Body of pancreas (tissue), 4 donors: Measurements from ENCODE around the gene DYNLL2. TPM values are rescaled to one million over a fixed set of nuclear protein-coding genes. Genes with fewer than 3 reads are reported as not detected.

Source experiments
- ATAC-seq: fragments of 150-250 bp; one replicate; pipeline ENCODE4 v1.9.1; 2016
- DNase-seq, 4 donors: peaks; one replicate each; pipeline ENCODE4 v3.0.0-alpha.2; 2019
- H3K27ac ChIP-seq, 4 donors: fragments of 200-600 bp; sonication (generic); 1 replicate in 3 of 4; 2 replicates in 1 of 4; pipeline versions ENCODE4 v1.5.1 to v1.6.1; 2016 to 2019; ENCODE audit warnings: mild to moderate bottlenecking in 1 of 4, mixed read lengths in 1 of 4, moderate library complexity in 1 of 4
- H3K27me3 ChIP-seq, 2 donors: fragments of 200-600 bp; sonication (generic); one replicate each; pipeline ENCODE4 v1.6.0; 2016; ENCODE audit warnings: mild to moderate bottlenecking in 1 of 2
- H3K36me3 ChIP-seq, 2 donors: fragments of 200-600 bp; sonication (generic); replicated peaks in 1 of 2; 2 replicates each; pipeline ENCODE4 v1.5.1; 2016; ENCODE audit warnings: low read depth in 2 of 2; ENCODE audit not compliant: insufficient read depth in 1 of 2
- H3K4me1 ChIP-seq: fragments of 200-600 bp; sonication (generic); one replicate; pipeline ENCODE4 v1.6.0; 2016
- H3K4me3 ChIP-seq, 2 donors: fragments of 200-600 bp; sonication (generic); 1 replicate in 1 of 2; 2 replicates in 1 of 2; pipeline ENCODE4 v1.5.1; 2016 to 2019
- H3K9me3 ChIP-seq, 3 donors: fragments of 200-600 bp; sonication (generic); 1 replicate in 2 of 3; 2 replicates in 1 of 3; pipeline ENCODE4 v1.5.1; 2016
- CTCF ChIP-seq, 7 experiments: fragments of 450-650 bp in 4 of 7; fragments of 200-600 bp in 3 of 7; sonication (generic) in 3 of 7; IDR thresholded peaks; one replicate each; pipeline ENCODE4 v1.5.1; 2016 to 2019; ENCODE audit warnings: antibody characterized with exemption in 7 of 7
- POLR2A ChIP-seq, 3 donors: fragments of 450-650 bp; IDR thresholded peaks; one replicate each; pipeline ENCODE4 v1.6.1; 2016; ENCODE audit warnings: antibody characterized with exemption in 3 of 3, mild to moderate bottlenecking in 2 of 3
- WGBS, 2 donors: methylation state at CpG; one replicate each; pipeline ENCODE4 v1.1.5; 2017; 5-methylcytosine and 5-hydroxymethylcytosine counted together
- intact Hi-C: fragments of 100-400 bp; cut with DNase I; formaldehyde crosslinking; loops from one replicate; pipeline ENCODE4 v1.15.1; 2023
- total RNA-seq, 2 donors: library from RNA; depleted of rRNA; stranded (reverse); fragments of >200 nt; gene quantifications; one replicate each; pipeline ENCODE4 v1.1.0, GENCODE V29; 2016

Gene DYNLL2
- total RNA-seq, 2 donors from 2014 or later: 10.6 to 14.5 TPM

GRCh38 chr17:58107306-58107705 is 24.1 kb downstream of the DYNLL2 start:
- no peak for DNase-seq
- WGBS, 2 donors: 33 to 41% methylated on average over 1 of the region's 1 CpG
- H3K27me3 ChIP-seq: no peaks in the 10 kb centered on the region
- no peaks in the 10 kb centered on the region for H3K36me3 ChIP-seq
- intact Hi-C loops: no loop called here
- TF ChIP-seq CTCF (IDR thresholded peaks at IDR 0.05): no peak
- no peak overlapping the region for H3K27ac ChIP-seq
- no peak overlapping the region for H3K4me3 ChIP-seq
- H3K9me3 ChIP-seq: no peaks in the 10 kb centered on the region
- no peak for ATAC-seq
- no peaks in the 10 kb centered on the region for H3K4me1 ChIP-seq

- Histone ChIP-seq H3K27me3 (no peaks in the 10 kb centered on the region), H3K4me3 (no peak overlapping the region), H3K27ac (no peak overlapping the region), H3K4me1 (no peaks in the 10 kb centered on the region), H3K36me3 (no peaks in the 10 kb centered on the region), H3K9me3 (no peaks in the 10 kb centered on the region)
- ATAC-seq (no peak), DNase-seq (no peak)
- WGBS, 2 donors: 67 to 79% methylated on average over 1 of the region's 1 CpG
- intact Hi-C loops: no loop called here
- TF ChIP-seq CTCF (IDR thresholded peaks at IDR 0.05) (no peak), POLR2A (IDR thresholded peaks at IDR 0.05) (no peak)
Observed at GRCh38 chr17:58109197-58109596, 26.0 kb downstream of the DYNLL2 start.

GRCh38 chr17:58110012-58110411 is 26.8 kb downstream of the DYNLL2 start:
- Histone ChIP-seq H3K9me3 (no peaks in the 10 kb centered on the region), H3K27ac (no peak overlapping the region), H3K27me3 (no peaks in the 10 kb centered on the region), H3K4me1 (no peaks in the 10 kb centered on the region), H3K36me3 (no peaks in the 10 kb centered on the region), H3K4me3 (no peak overlapping the region)
- 64 to 69% methylated on average over 5 of the region's 5 CpGs for WGBS, 2 donors
- intact Hi-C loops: loop anchor here (10.0 kb wide), 2 partner anchors 95 to 985 kb away; no protein-coding TSS in a partner anchor
- ATAC-seq: no peak
- TF ChIP-seq POLR2A (IDR thresholded peaks at IDR 0.05) (no peak), CTCF (IDR thresholded peaks at IDR 0.05) (no peak)
- DNase-seq: no peak

- no peak overlapping the region for H3K27ac ChIP-seq
- no peaks in the 10 kb centered on the region for H3K27me3 ChIP-seq
- H3K4me1 ChIP-seq: no peaks in the 10 kb centered on the region
- WGBS, 2 donors: 42 to 59% methylated on average over 3 of the region's 3 CpGs
- TF ChIP-seq CTCF (IDR thresholded peaks at IDR 0.05) (no peak), POLR2A (IDR thresholded peaks at IDR 0.05) (no peak)
- intact Hi-C loops: loop anchor here (10.0 kb wide), 2 partner anchors 97 to 987 kb away; no protein-coding TSS in a partner anchor
- no peaks in the 10 kb centered on the region for H3K36me3 ChIP-seq
- DNase-seq (no peak), ATAC-seq (no peak)
- no peaks in the 10 kb centered on the region for H3K9me3 ChIP-seq
- H3K4me3 ChIP-seq: no peak overlapping the region
Observed at GRCh38 chr17:58111676-58112075, 28.5 kb downstream of the DYNLL2 start.

- WGBS, 2 donors: 32% methylated on average over 17 of the region's 17 CpGs
- DNase-seq (peak; percentile 81 to 90 (median 84)), ATAC-seq (peak; percentile 89)
- Histone ChIP-seq H3K4me1 (no peaks in the 10 kb centered on the region), H3K27me3 (no peaks in the 10 kb centered on the region), H3K36me3 (no peaks in the 10 kb centered on the region), H3K9me3 (no peaks in the 10 kb centered on the region), H3K27ac (no peak overlapping the region), H3K4me3 (no peak overlapping the region)
- intact Hi-C loops: loop anchor here (10.0 kb wide), 2 partner anchors 98 to 988 kb away; no protein-coding TSS in a partner anchor
- no peak for TF ChIP-seq POLR2A (IDR thresholded peaks at IDR 0.05)
- TF ChIP-seq CTCF (IDR thresholded peaks at IDR 0.05): peak; percentile 87 to 96 (median 93)
Observed at GRCh38 chr17:58112970-58113631, 29.9 kb downstream of the DYNLL2 start.
